Stimulated activated memory B cell treated with anti-CD40 and anti-IgM and Interleukin-4, amounts not matched to agents 10 μg/mL and 1 μg/mL and 100 μg/mL, for 72 hours (primary cell): ENCODE data around the gene PDGFB.
A peak's percentile ranks its signal among the peaks of the same experiment; 100 is the strongest.
"Not testable (repeated sequence)": the region's sequence is repeated elsewhere in the genome, so short reads cannot be mapped to it uniquely, and the experiment has no call there.

Experiments
- ATAC-seq: fragments of 150-1000 bp; cut with Tn5 transposase; 2 replicates; pipeline ENCODE4 v1.10.0; 2021
- H3K27ac Mint-ChIP-seq: one replicate; pipeline ENCODE4 v1.8.0; 2022; ENCODE audit warnings: mild to moderate bottlenecking, mixed read lengths
- H3K27me3 Mint-ChIP-seq: one replicate; pipeline ENCODE4 v1.8.0; 2022; ENCODE audit warnings: mixed read lengths
- H3K36me3 Mint-ChIP-seq: one replicate; pipeline ENCODE4 v1.8.0; 2022; ENCODE audit warnings: mixed read lengths
- H3K4me1 Mint-ChIP-seq: one replicate; pipeline ENCODE4 v1.8.0; 2022; ENCODE audit warnings: mixed read lengths
- H3K4me3 Mint-ChIP-seq: one replicate; pipeline ENCODE4 v1.8.0; 2022; ENCODE audit warnings: mild to moderate bottlenecking, moderate library complexity, mixed read lengths
- H3K9me3 Mint-ChIP-seq: one replicate; pipeline ENCODE4 v1.8.0; 2022; ENCODE audit warnings: mixed read lengths

Gene PDGFB

GRCh38 chr22:39219071-39220039 lies 25.4 kb downstream of the PDGFB start:
- Mint-ChIP-seq H3K4me3 (no peak overlapping the region), H3K27ac (no peak overlapping the region), H3K36me3 (no peaks in the 10 kb centered on the region), H3K9me3 (peaks cover 9% of the 10 kb centered on the region), H3K4me1 (peaks cover 12% of the 10 kb centered on the region), H3K27me3 (peaks cover 74% of the 10 kb centered on the region)
- ATAC-seq = no peak

- H3K36me3 Mint-ChIP-seq, H3K9me3 Mint-ChIP-seq, H3K4me3 Mint-ChIP-seq, ATAC-seq, H3K27ac Mint-ChIP-seq: not testable (repeated sequence)
- Mint-ChIP-seq H3K27me3 (peaks cover 74% of the 10 kb centered on the region), H3K4me1 (peaks cover 12% of the 10 kb centered on the region)
These were observed 26.4 kb downstream of the PDGFB start for GRCh38 chr22:39218432-39218831.

- H3K36me3 Mint-ChIP-seq = no peaks in the 10 kb centered on the region
- H3K27ac Mint-ChIP-seq = no peak overlapping the region
- H3K4me3 Mint-ChIP-seq = no peak overlapping the region
- H3K4me1 Mint-ChIP-seq = peaks cover 10% of the 10 kb centered on the region
- H3K27me3 Mint-ChIP-seq = peaks cover 77% of the 10 kb centered on the region
- peaks cover 9% of the 10 kb centered on the region for H3K9me3 Mint-ChIP-seq
- ATAC-seq = no peak
These were observed 28.7 kb downstream of the PDGFB start for GRCh38 chr22:39216143-39216490.

GRCh38 chr22:39215426-39216142 lies 29.2 kb downstream of the PDGFB start:
- no peak overlapping the region for H3K4me3 Mint-ChIP-seq

GRCh38 chr22:39215070-39215396 lies 29.7 kb downstream of the PDGFB start:
- peaks cover 66% of the 10 kb centered on the region for H3K27me3 Mint-ChIP-seq

More at GRCh38 chr22:39215426-39216142, 29.2 kb downstream of the PDGFB start:
- no peak for ATAC-seq
- peaks cover 9% of the 10 kb centered on the region for H3K9me3 Mint-ChIP-seq
- no peak overlapping the region for H3K27ac Mint-ChIP-seq
- peaks cover 6% of the 10 kb centered on the region for H3K4me1 Mint-ChIP-seq
- H3K27me3 Mint-ChIP-seq = peaks cover 71% of the 10 kb centered on the region
- H3K36me3 Mint-ChIP-seq = no peaks in the 10 kb centered on the region

GRCh38 chr22:39214383-39215069 lies 30.3 kb downstream of the PDGFB start:
- Mint-ChIP-seq H3K9me3 (peaks cover 2% of the 10 kb centered on the region), H3K36me3 (no peaks in the 10 kb centered on the region), H3K27ac (no peak overlapping the region), H3K4me3 (no peak overlapping the region), H3K27me3 (peaks cover 61% of the 10 kb centered on the region), H3K4me1 (peaks cover 6% of the 10 kb centered on the region)
- no peak for ATAC-seq

More at GRCh38 chr22:39215070-39215396, 29.7 kb downstream of the PDGFB start:
- ATAC-seq = no peak
- H3K4me3 Mint-ChIP-seq = no peak overlapping the region
- H3K27ac Mint-ChIP-seq = no peak overlapping the region
- peaks cover 6% of the 10 kb centered on the region for H3K4me1 Mint-ChIP-seq
- H3K36me3 Mint-ChIP-seq = no peaks in the 10 kb centered on the region
- H3K9me3 Mint-ChIP-seq = peaks cover 4% of the 10 kb centered on the region

- Mint-ChIP-seq H3K36me3 (no peaks in the 10 kb centered on the region), H3K27me3 (peaks cover 61% of the 10 kb centered on the region), H3K4me1 (peaks cover 6% of the 10 kb centered on the region), H3K9me3 (peaks cover 2% of the 10 kb centered on the region), H3K4me3 (no peak overlapping the region), H3K27ac (no peak overlapping the region)
- ATAC-seq = no peak
These were observed 30.8 kb downstream of the PDGFB start for GRCh38 chr22:39214006-39214382.

- peaks cover 56% of the 10 kb centered on the region for H3K27me3 Mint-ChIP-seq
- ATAC-seq = no peak
- no peak overlapping the region for H3K27ac Mint-ChIP-seq
These were observed 31.9 kb downstream of the PDGFB start for GRCh38 chr22:39212721-39213376.

GRCh38 chr22:39209756-39210155 lies 35.0 kb downstream of the PDGFB start:
- Mint-ChIP-seq H3K36me3 (no peaks in the 10 kb centered on the region), H3K27me3 (peaks cover 56% of the 10 kb centered on the region), H3K4me1 (peaks cover 28% of the 10 kb centered on the region), H3K27ac (no peak overlapping the region), H3K9me3 (no peaks in the 10 kb centered on the region), H3K4me3 (no peak overlapping the region)
- no peak for ATAC-seq

More at GRCh38 chr22:39212721-39213376, 31.9 kb downstream of the PDGFB start:
- Mint-ChIP-seq H3K36me3 (no peaks in the 10 kb centered on the region), H3K4me1 (peaks cover 6% of the 10 kb centered on the region), H3K9me3 (peaks cover 2% of the 10 kb centered on the region), H3K4me3 (no peak overlapping the region)

- peaks cover 57% of the 10 kb centered on the region for H3K27me3 Mint-ChIP-seq
- ATAC-seq = no peak
- no peak overlapping the region for H3K4me3 Mint-ChIP-seq
- H3K36me3 Mint-ChIP-seq = no peaks in the 10 kb centered on the region
- H3K27ac Mint-ChIP-seq = no peak overlapping the region
- no peaks in the 10 kb centered on the region for H3K9me3 Mint-ChIP-seq
- peaks cover 29% of the 10 kb centered on the region for H3K4me1 Mint-ChIP-seq
These were observed 36.6 kb downstream of the PDGFB start for GRCh38 chr22:39208013-39208680.

GRCh38 chr22:39207141-39208012 lies 37.4 kb downstream of the PDGFB start:
- Mint-ChIP-seq H3K36me3 (no peaks in the 10 kb centered on the region), H3K27me3 (peaks cover 56% of the 10 kb centered on the region), H3K4me1 (peaks cover 34% of the 10 kb centered on the region), H3K27ac (no peak overlapping the region), H3K4me3 (no peak overlapping the region), H3K9me3 (no peaks in the 10 kb centered on the region)
- ATAC-seq = peak; percentile 32

GRCh38 chr22:39206491-39206890 lies 38.3 kb downstream of the PDGFB start:
- Mint-ChIP-seq H3K27me3 (peaks cover 53% of the 10 kb centered on the region), H3K9me3 (no peaks in the 10 kb centered on the region)

GRCh38 chr22:39205344-39206021 lies 39.3 kb downstream of the PDGFB start:
- Mint-ChIP-seq H3K9me3 (no peaks in the 10 kb centered on the region), H3K4me1 (peaks cover 34% of the 10 kb centered on the region), H3K27me3 (peaks cover 53% of the 10 kb centered on the region), H3K4me3 (peak overlapping the region; percentile 3), H3K27ac (peak overlapping the region; percentile 70), H3K36me3 (no peaks in the 10 kb centered on the region)
- peak; percentile 84 for ATAC-seq

More at GRCh38 chr22:39206491-39206890, 38.3 kb downstream of the PDGFB start:
- no peak for ATAC-seq
- Mint-ChIP-seq H3K36me3 (no peaks in the 10 kb centered on the region), H3K27ac (no peak overlapping the region), H3K4me1 (peaks cover 34% of the 10 kb centered on the region), H3K4me3 (no peak overlapping the region)
